NCI-H1048 (cell line): ENCODE data around the gene C5AR1.
"Not testable (repeated sequence)": the region's sequence is repeated elsewhere in the genome, so short reads cannot be mapped to it uniquely, and the experiment has no call there.

Experiments used
- DNase-seq: peaks from one replicate; lab custom pipeline; 2025; lab: John Stamatoyannopoulos, UW

Gene C5AR1

DNA sequence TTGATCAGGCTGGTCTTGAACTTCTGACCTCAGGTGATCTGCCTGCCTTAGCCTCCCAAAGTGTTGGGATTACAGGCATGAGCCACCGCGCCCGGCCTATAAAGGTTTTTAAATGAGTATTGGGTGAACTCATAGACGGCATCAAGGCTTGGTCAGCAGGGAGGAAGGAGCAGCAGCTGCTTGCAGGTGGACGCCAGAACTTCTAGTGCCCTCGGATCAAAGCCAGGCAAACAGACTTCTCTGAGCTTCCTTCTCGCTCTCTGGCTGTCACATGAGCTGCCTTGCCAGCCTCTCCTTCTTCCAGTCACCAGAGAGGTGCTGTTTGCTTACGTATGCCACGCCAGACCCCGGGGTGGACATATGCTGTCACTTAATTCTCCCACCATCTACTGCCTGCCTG, 55.8 kb downstream of the C5AR1 start:
- DNase-seq: not testable (repeated sequence)

DNA sequence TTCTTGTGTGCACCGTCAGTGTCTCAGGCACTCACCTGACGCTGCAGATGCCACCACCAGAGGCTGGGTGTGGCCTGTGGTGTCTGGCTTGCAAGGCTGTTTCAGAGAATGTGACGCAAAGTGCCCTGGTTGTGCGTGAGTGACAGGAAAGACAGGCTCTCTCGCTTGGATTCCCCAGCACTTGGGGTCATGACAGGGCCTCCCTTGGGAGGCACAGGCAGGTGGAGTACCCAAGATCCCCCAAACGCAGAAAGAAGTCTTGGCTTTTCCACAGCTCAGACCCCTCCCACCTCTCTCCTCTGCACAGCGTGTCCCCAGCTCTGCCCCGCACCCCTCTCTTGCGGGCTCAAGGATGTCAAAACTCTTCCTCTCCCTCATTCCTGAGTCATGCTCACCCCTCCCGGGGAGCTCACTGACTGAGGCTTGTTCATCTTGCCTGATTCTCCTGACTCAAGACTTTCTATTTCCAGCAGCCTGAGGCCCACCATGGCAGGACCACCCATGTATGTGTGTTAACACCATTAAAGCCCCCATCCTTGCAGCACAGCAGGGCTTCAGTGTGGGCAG, 60.5 kb downstream of the C5AR1 start:
- no peak for DNase-seq

DNA sequence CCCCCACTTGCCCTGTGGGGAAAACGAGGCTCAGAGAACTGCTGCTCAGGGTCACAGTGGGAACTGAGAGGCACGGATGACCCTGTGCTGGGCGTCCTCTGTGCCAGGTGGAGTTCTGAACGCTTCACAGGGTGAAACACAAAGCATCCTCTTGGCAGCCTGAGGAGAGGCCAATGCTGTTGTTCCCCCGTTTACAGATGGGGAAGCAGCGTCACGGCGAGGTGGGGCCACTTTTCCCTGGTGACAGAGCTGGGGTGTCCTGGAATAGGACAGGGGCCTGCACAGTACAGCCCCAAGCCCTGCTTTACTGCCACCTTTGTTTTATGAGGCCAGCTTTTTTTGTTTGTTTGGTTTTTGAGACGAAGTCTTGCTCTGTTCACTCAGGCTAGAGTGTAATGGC, 61.6 kb downstream of the C5AR1 start:
- no peak for DNase-seq
